Endothelial cell (in vitro differentiated cells): ENCODE data around the gene TRIM5. TPM values are rescaled to one million over a fixed set of nuclear protein-coding genes. Genes with fewer than 3 reads are reported as not detected.
"Not testable (repeated sequence)": the region's sequence is repeated elsewhere in the genome, so short reads cannot be mapped to it uniquely, and the experiment has no call there.

Experiments used
- DNase-seq: peaks from one replicate; pipeline ENCODE4 v3.0.0; 2021; ENCODE audit warnings: low spot score
- H3K27ac Mint-ChIP-seq: one replicate; pipeline ENCODE4 v1.8.0; 2021; ENCODE audit warnings: mixed read lengths, inconsistent platforms; ENCODE audit not compliant: unreplicated experiment
- H3K27me3 Mint-ChIP-seq: one replicate; pipeline ENCODE4 v1.8.0; 2021; ENCODE audit warnings: mild to moderate bottlenecking, moderate library complexity, mixed read lengths, inconsistent platforms; ENCODE audit not compliant: unreplicated experiment
- H3K36me3 Mint-ChIP-seq: one replicate; pipeline ENCODE4 v1.8.0; 2021; ENCODE audit warnings: mild to moderate bottlenecking, low read depth, mixed read lengths, inconsistent platforms; ENCODE audit not compliant: unreplicated experiment
- H3K4me1 Mint-ChIP-seq: one replicate; pipeline ENCODE4 v1.8.0; 2021; ENCODE audit warnings: mild to moderate bottlenecking, mixed read lengths, inconsistent platforms; ENCODE audit not compliant: unreplicated experiment
- H3K4me3 Mint-ChIP-seq: one replicate; pipeline ENCODE4 v1.8.0; 2021; ENCODE audit warnings: mild to moderate bottlenecking, mixed read lengths, inconsistent platforms; ENCODE audit not compliant: unreplicated experiment
- H3K9me3 Mint-ChIP-seq: one replicate; pipeline ENCODE4 v1.8.0; 2021; ENCODE audit warnings: mixed read lengths, inconsistent platforms; ENCODE audit not compliant: unreplicated experiment
- CTCF ChIP-seq: fragments of 200-600 bp; sonication (generic); IDR thresholded peaks from one replicate; pipeline ENCODE4 v1.5.0; 2021; ENCODE audit warnings: antibody characterized with exemption; ENCODE audit not compliant: unreplicated experiment
- total RNA-seq: library from RNA; stranded (reverse); fragmentation: NEBNext Ultra II Directional; extraction: Animal tissue kit (Norgen Biotek cat#: 25700); gene quantifications from one replicate; pipeline ENCODE4 v1.2.1, GENCODE V29; 2021; ENCODE audit not compliant: unreplicated experiment

TRIM5 gene
- total RNA-seq, 1 donor from 2014 or later: 114 TPM

GRCh38 chr11:5690216-5690615, 5.3 kb upstream of the TRIM5 start:
- no peak for DNase-seq
- peaks cover 1% of the 10 kb centered on the region for H3K27me3 Mint-ChIP-seq
- H3K27ac Mint-ChIP-seq: no peak overlapping the region
- H3K4me1 Mint-ChIP-seq: peaks cover 24% of the 10 kb centered on the region
- peaks cover 35% of the 10 kb centered on the region for H3K36me3 Mint-ChIP-seq
- TF ChIP-seq CTCF: no peak
- H3K9me3 Mint-ChIP-seq: no peaks in the 10 kb centered on the region
- no peak overlapping the region for H3K4me3 Mint-ChIP-seq

GRCh38 chr11:5689551-5689983, 4.7 kb upstream of the TRIM5 start, which contains the start of gene TRIM22:
Gene TRIM22, plus strand, starts transcription at chr11:5689790. Its CDS starts 6,443 bp downstream, at chr11:5696233.
- peak within 1 kb of the TSS; percentile 32 for H3K27ac Mint-ChIP-seq
- H3K4me1 Mint-ChIP-seq: peaks cover 30% of the 10 kb centered on the region
- no peaks in the 10 kb centered on the region for H3K9me3 Mint-ChIP-seq
- H3K36me3 Mint-ChIP-seq: peaks cover 37% of the 10 kb centered on the region
- H3K27me3 Mint-ChIP-seq: peaks cover 4% of the 10 kb centered on the region
- no peak for DNase-seq
- no peak for TF ChIP-seq CTCF
- no peak within 1 kb of the TSS for H3K4me3 Mint-ChIP-seq

GRCh38 chr11:5688482-5688881, 3.6 kb upstream of the TRIM5 start:
- Mint-ChIP-seq H3K27ac (no peak overlapping the region), H3K36me3 (peaks cover 42% of the 10 kb centered on the region), H3K4me1 (peaks cover 36% of the 10 kb centered on the region), H3K4me3 (no peak overlapping the region), H3K9me3 (no peaks in the 10 kb centered on the region), H3K27me3 (peaks cover 15% of the 10 kb centered on the region)
- no peak for TF ChIP-seq CTCF
- DNase-seq: no peak

- no peak for TF ChIP-seq CTCF
- H3K27ac Mint-ChIP-seq: no peak overlapping the region
- peaks cover 25% of the 10 kb centered on the region for H3K4me1 Mint-ChIP-seq
- peaks cover 20% of the 10 kb centered on the region for H3K27me3 Mint-ChIP-seq
- no peak for DNase-seq
- peaks cover 44% of the 10 kb centered on the region for H3K36me3 Mint-ChIP-seq
- no peak overlapping the region for H3K4me3 Mint-ChIP-seq
- H3K9me3 Mint-ChIP-seq: no peaks in the 10 kb centered on the region
These were observed 1.6 kb upstream of the TRIM5 start for GRCh38 chr11:5686426-5686825.

- no peaks in the 10 kb centered on the region for H3K9me3 Mint-ChIP-seq
- peak overlapping the region; percentile 91 for H3K4me3 Mint-ChIP-seq
- peak overlapping the region; percentile 100 for H3K27ac Mint-ChIP-seq
- TF ChIP-seq CTCF: no peak
- H3K36me3 Mint-ChIP-seq: peaks cover 51% of the 10 kb centered on the region
- H3K4me1 Mint-ChIP-seq: peaks cover 20% of the 10 kb centered on the region
- DNase-seq: no peak
- H3K27me3 Mint-ChIP-seq: peaks cover 20% of the 10 kb centered on the region
These were observed 733 bp downstream of the TRIM5 start for GRCh38 chr11:5684036-5684645.

GRCh38 chr11:5683620-5684019, 1.3 kb downstream of the TRIM5 start:
- H3K36me3 Mint-ChIP-seq: peaks cover 52% of the 10 kb centered on the region
- H3K27me3 Mint-ChIP-seq: peaks cover 20% of the 10 kb centered on the region
- not testable (repeated sequence) for H3K9me3 Mint-ChIP-seq, DNase-seq
- peak overlapping the region; percentile 69 for H3K4me3 Mint-ChIP-seq
- peaks cover 20% of the 10 kb centered on the region for H3K4me1 Mint-ChIP-seq
- H3K27ac Mint-ChIP-seq: peak overlapping the region; percentile 100

GRCh38 chr11:5682890-5683441, 1.9 kb downstream of the TRIM5 start:
- H3K9me3 Mint-ChIP-seq, DNase-seq, H3K27ac Mint-ChIP-seq: not testable (repeated sequence)
- H3K36me3 Mint-ChIP-seq: peaks cover 55% of the 10 kb centered on the region
- peaks cover 20% of the 10 kb centered on the region for H3K27me3 Mint-ChIP-seq
- H3K4me3 Mint-ChIP-seq: peak overlapping the region; percentile 10
- H3K4me1 Mint-ChIP-seq: peaks cover 20% of the 10 kb centered on the region
